ENCODE data around the gene SMARCAL1.

DNA sequence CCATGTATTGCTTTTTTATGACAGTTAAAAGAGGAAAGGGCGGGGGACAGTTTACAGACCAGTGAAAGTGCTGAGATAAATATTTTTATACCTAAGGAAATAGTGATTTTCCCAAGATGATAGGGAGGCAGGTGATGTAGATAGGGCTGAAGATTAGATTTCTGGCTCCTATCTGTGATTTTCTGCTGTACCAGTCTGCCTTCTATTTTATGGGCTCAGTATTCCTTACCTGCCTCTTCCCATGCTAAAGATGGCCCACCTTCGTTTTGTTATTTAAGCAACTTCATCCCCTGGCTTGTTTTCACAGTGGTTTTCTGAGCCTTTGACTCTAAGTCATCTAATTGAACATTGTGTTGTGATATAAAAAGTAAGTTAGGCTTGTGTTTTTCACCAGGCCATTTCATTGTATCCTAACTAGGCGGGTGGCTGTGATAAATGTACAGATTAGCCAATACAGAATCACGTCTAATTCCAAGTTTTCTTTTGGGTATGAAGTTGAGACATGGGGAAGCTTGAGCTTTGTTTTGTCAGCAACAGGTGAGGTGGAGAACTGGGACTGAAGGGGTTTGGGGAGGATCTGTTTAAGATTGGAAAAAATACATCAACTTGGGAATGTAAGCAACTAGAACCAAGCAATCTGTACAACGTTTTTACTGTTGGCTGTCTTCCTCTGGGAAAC, 91.6 kb downstream of the SMARCAL1 start:
- TF ChIP-seq, protein P1, sequence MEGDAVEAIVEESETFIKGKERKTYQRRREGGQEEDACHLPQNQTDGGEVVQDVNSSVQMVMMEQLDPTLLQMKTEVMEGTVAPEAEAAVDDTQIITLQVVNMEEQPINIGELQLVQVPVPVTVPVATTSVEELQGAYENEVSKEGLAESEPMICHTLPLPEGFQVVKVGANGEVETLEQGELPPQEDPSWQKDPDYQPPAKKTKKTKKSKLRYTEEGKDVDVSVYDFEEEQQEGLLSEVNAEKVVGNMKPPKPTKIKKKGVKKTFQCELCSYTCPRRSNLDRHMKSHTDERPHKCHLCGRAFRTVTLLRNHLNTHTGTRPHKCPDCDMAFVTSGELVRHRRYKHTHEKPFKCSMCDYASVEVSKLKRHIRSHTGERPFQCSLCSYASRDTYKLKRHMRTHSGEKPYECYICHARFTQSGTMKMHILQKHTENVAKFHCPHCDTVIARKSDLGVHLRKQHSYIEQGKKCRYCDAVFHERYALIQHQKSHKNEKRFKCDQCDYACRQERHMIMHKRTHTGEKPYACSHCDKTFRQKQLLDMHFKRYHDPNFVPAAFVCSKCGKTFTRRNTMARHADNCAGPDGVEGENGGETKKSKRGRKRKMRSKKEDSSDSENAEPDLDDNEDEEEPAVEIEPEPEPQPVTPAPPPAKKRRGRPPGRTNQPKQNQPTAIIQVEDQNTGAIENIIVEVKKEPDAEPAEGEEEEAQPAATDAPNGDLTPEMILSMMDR (IDR thresholded peaks at IDR 0.05), result no peak
- no peak for TF ChIP-seq POLR2A (IDR thresholded peaks at IDR 0.05)
